Neuronal stem cell (in vitro differentiated cells): ENCODE data around the gene LIN52.

Experiments used
- DNase-seq: peaks from one replicate; pipeline ENCODE4 v3.0.0-alpha.2; 2013; ENCODE audit warnings: low spot score
- H2AFZ ChIP-seq: one replicate; pipeline ENCODE4 v1.6.1; 2013; ENCODE audit warnings: mild to moderate bottlenecking, low read length, inconsistent platforms
- H2AK5ac ChIP-seq: 2 replicates; pipeline ENCODE4 v1.6.1; 2013; ENCODE audit warnings: low read depth, mild to moderate bottlenecking, inconsistent platforms, low read length, moderate library complexity, mixed read lengths
- H2BK120ac ChIP-seq: 2 replicates; pipeline ENCODE4 v1.6.1; 2013; ENCODE audit warnings: low read depth, mild to moderate bottlenecking, inconsistent platforms, low read length, moderate library complexity, mixed read lengths
- H2BK12ac ChIP-seq: one replicate; pipeline ENCODE4 v1.6.1; 2013; ENCODE audit warnings: low read length, inconsistent platforms
- H2BK15ac ChIP-seq: 2 replicates; pipeline ENCODE4 v1.6.1; 2013; ENCODE audit warnings: mild to moderate bottlenecking, low read length, inconsistent platforms, mixed read lengths
- H2BK5ac ChIP-seq: one replicate; pipeline ENCODE4 v1.6.1; 2013; ENCODE audit warnings: inconsistent platforms, mild to moderate bottlenecking, low read length, moderate library complexity
- H3K14ac ChIP-seq: one replicate; pipeline ENCODE4 v1.6.1; 2013; ENCODE audit warnings: low read length, inconsistent platforms
- H3K18ac ChIP-seq: 2 replicates; pipeline ENCODE4 v1.6.1; 2013; ENCODE audit warnings: low read length, inconsistent platforms
- H3K23ac ChIP-seq: 2 replicates; pipeline ENCODE4 v1.6.1; 2013; ENCODE audit warnings: low read depth, mild to moderate bottlenecking, mixed read lengths, low read length, inconsistent platforms; ENCODE audit not compliant: poor library complexity
- H3K27ac ChIP-seq: replicated peaks from 3 replicates; pipeline ENCODE4 v1.5.1; 2013; ENCODE audit warnings: low read length, inconsistent platforms
- H3K27me3 ChIP-seq, 3 experiments: 2 replicates each; pipeline ENCODE4 v1.6.1; 2013; ENCODE audit warnings: low read length in 3 of 3, mild to moderate bottlenecking in 2 of 3, inconsistent platforms in 1 of 3, low read depth in 1 of 3, mixed read lengths in 1 of 3, moderate library complexity in 1 of 3; ENCODE audit not compliant: control insufficient read depth in 3 of 3, insufficient read depth in 3 of 3
- H3K36me3 ChIP-seq, 2 donors: replicated peaks in 1 of 2; 2 replicates each; pipeline ENCODE4 v1.6.1; 2013; ENCODE audit warnings: low read length in 2 of 2; ENCODE audit not compliant: control insufficient read depth in 2 of 2, insufficient read depth in 2 of 2
- H3K4ac ChIP-seq: 2 replicates; pipeline ENCODE4 v1.6.1; 2013; ENCODE audit warnings: inconsistent platforms, mild to moderate bottlenecking, low read length, moderate library complexity
- H3K4me1 ChIP-seq, 2 donors: 1 replicate in 1 of 2; 2 replicates in 1 of 2; pipeline ENCODE4 v1.6.1; 2013; ENCODE audit warnings: low read length in 2 of 2, low read depth in 1 of 2; ENCODE audit not compliant: control insufficient read depth in 2 of 2, insufficient read depth in 1 of 2
- H3K4me2 ChIP-seq: one replicate; pipeline ENCODE4 v1.6.1; 2013; ENCODE audit warnings: mild to moderate bottlenecking, low read length, inconsistent platforms; ENCODE audit not compliant: insufficient read depth, poor library complexity, severe bottlenecking
- H3K4me3 ChIP-seq, 2 donors: 2 replicates each; pipeline ENCODE4 v1.5.1; 2013; ENCODE audit warnings: low read length in 2 of 2, mild to moderate bottlenecking in 2 of 2, inconsistent platforms in 1 of 2, moderate library complexity in 1 of 2
- H3K79me1 ChIP-seq: one replicate; pipeline ENCODE4 v1.6.1; 2013; ENCODE audit warnings: low read depth, mild to moderate bottlenecking, inconsistent platforms, low read length, moderate library complexity
- H3K9ac ChIP-seq: one replicate; pipeline ENCODE4 v1.6.1; 2013; ENCODE audit warnings: mild to moderate bottlenecking, low read depth, low read length, inconsistent platforms; ENCODE audit not compliant: poor library complexity
- H3K9me3 ChIP-seq, 2 donors: replicated peaks in 1 of 2; 2 replicates each; pipeline versions ENCODE3 to v1.6.1; 2013; ENCODE audit warnings: low read length in 2 of 2, mild to moderate bottlenecking in 2 of 2, inconsistent platforms in 1 of 2, low read depth in 1 of 2, mixed read lengths in 1 of 2, moderate library complexity in 1 of 2; ENCODE audit not compliant: control insufficient read depth in 2 of 2, insufficient read depth in 1 of 2
- H4K8ac ChIP-seq: one replicate; pipeline ENCODE4 v1.6.1; 2013; ENCODE audit warnings: low read depth, mild to moderate bottlenecking, inconsistent platforms, low read length, moderate library complexity
- H4K91ac ChIP-seq: one replicate; pipeline ENCODE4 v1.6.1; 2013; ENCODE audit warnings: low read length, low read depth, mild to moderate bottlenecking, inconsistent platforms; ENCODE audit not compliant: poor library complexity
- WGBS, 2 donors: extraction: QIAGEN DNeasy Blood & Tissue Kit; methylation state at CpG; one replicate each; pipeline ENCODE4 v1.1.7; 2013; ENCODE audit warnings: missing lambda C conversion rate in 2 of 2, mixed read lengths in 1 of 2; ENCODE audit not compliant: insufficient read length in 2 of 2, insufficient replicate concordance in 1 of 2; ENCODE audit errors: extremely low coverage in 2 of 2; 5-methylcytosine and 5-hydroxymethylcytosine counted together

Gene LIN52

DNA sequence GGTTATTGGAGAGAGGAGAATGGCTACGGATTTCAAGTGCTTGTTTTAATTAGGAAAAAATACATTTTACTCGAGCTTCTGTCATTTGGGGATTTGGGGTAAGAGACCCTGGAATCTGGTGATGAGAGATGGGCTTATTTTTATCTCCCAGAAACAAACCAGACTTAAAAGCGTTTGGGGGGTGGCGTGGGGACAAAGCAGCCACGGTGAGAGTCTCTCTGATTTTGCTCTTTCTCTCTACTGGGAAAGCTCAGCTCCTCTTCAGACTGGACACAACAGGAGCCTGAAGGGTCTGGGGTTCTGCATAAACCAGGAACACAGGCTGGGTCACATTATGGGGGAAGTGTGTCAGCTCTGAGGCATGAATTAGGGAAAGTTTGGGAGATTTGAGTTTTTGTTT is 158.3 kb downstream of the LIN52 start:
- H3K9ac ChIP-seq, result no peak overlapping the region
- no peak overlapping the region for H3K18ac ChIP-seq
- no peak overlapping the region for H2BK120ac ChIP-seq
- no CpG with 5 or more reads among the region's 5 CpGs for WGBS, 2 donors
- H3K4ac ChIP-seq, result no peak overlapping the region
- no peak overlapping the region for H3K4me2 ChIP-seq
- H4K8ac ChIP-seq, result no peak overlapping the region
- H3K4me1 ChIP-seq, result peaks cover 2 to 10% of the 10 kb centered on the region in 2 donors
- no peak overlapping the region for H2BK5ac ChIP-seq
- no peak overlapping the region for H2AFZ ChIP-seq
- H3K9me3 ChIP-seq, result no peaks in the 10 kb centered on the region
- DNase-seq, result no peak
- no peak overlapping the region for H2BK12ac ChIP-seq
- H4K91ac ChIP-seq, result no peak overlapping the region
- H3K27ac ChIP-seq, result no peak overlapping the region
- no peaks in the 10 kb centered on the region for H3K36me3 ChIP-seq
- no peaks in the 10 kb centered on the region for H3K79me1 ChIP-seq
- peaks cover 39 to 100% (median 66%) of the 10 kb centered on the region in 3 experiments for H3K27me3 ChIP-seq
- H2BK15ac ChIP-seq, result no peak overlapping the region
- no peak overlapping the region for H2AK5ac ChIP-seq
- no peak overlapping the region for H3K23ac ChIP-seq
- H3K4me3 ChIP-seq, result no peak overlapping the region
- H3K14ac ChIP-seq, result no peak overlapping the region

- no peak overlapping the region for H3K4me3 ChIP-seq
- H2BK15ac ChIP-seq, result peak overlapping the region; percentile 65
- H2BK12ac ChIP-seq, result no peak overlapping the region
- no peak overlapping the region for H3K4ac ChIP-seq
- H3K23ac ChIP-seq, result no peak overlapping the region
- H3K4me1 ChIP-seq, result peaks cover 2 to 10% of the 10 kb centered on the region in 2 donors
- H3K27ac ChIP-seq, result no peak overlapping the region
- no peaks in the 10 kb centered on the region for H3K36me3 ChIP-seq
- no peak overlapping the region for H4K8ac ChIP-seq
- H3K4me2 ChIP-seq, result no peak overlapping the region
- H2BK120ac ChIP-seq, result no peak overlapping the region
- no peak overlapping the region for H2BK5ac ChIP-seq
- no peaks in the 10 kb centered on the region for H3K9me3 ChIP-seq
- no peak overlapping the region for H2AK5ac ChIP-seq
- no CpG with 5 or more reads among the region's 3 CpGs for WGBS, 2 donors
- no peak overlapping the region for H3K9ac ChIP-seq
- H4K91ac ChIP-seq, result no peak overlapping the region
- no peak overlapping the region for H2AFZ ChIP-seq
- peak overlapping the region; percentile 4 for H3K18ac ChIP-seq
- peaks cover 36 to 98% (median 55%) of the 10 kb centered on the region in 3 experiments for H3K27me3 ChIP-seq
- no peak for DNase-seq
- H3K14ac ChIP-seq, result no peak overlapping the region
- no peaks in the 10 kb centered on the region for H3K79me1 ChIP-seq
Measured at GRCh38 chr14:74244115-74244514, 159.4 kb downstream of the LIN52 start.

DNA sequence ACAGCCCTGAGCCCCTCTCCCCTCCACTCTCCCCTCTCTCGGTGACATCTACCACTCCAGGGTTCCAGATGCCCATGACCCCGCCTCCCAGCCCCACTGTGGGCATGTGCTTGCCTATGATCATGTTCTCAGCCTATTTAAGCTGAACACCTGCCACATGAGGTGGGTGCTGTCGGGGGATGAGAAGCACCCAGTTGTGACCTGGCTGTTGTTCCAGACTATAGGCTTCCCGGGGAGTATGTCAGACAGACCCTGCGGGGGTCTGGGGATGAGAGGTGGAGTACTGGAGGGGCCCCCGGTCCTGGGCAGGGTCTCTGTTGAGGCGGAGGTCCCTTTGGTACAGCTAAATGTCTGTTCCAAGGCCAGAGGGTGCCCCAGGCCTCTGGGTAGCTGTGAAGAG is 160.5 kb downstream of the LIN52 start:
- no CpG with 5 or more reads among the region's 7 CpGs for WGBS, 2 donors
- Histone ChIP-seq H3K27ac (no peak overlapping the region), H3K4me1 (peaks cover 2 to 10% of the 10 kb centered on the region in 2 donors), H3K4me3 (no peak overlapping the region), H3K14ac (peak overlapping the region; percentile 57), H3K4ac (no peak overlapping the region), H3K9ac (no peak overlapping the region), H3K4me2 (no peak overlapping the region), H3K18ac (peak overlapping the region; percentile 49), H2BK5ac (no peak overlapping the region), H2BK120ac (no peak overlapping the region), H4K8ac (no peak overlapping the region), H3K23ac (no peak overlapping the region), H2AK5ac (no peak overlapping the region), H3K27me3 (peaks cover 24 to 87% (median 43%) of the 10 kb centered on the region in 3 experiments), H2AFZ (no peak overlapping the region), H3K79me1 (no peaks in the 10 kb centered on the region), H4K91ac (no peak overlapping the region), H2BK15ac (peak overlapping the region; percentile 40), H2BK12ac (no peak overlapping the region), H3K36me3 (no peaks in the 10 kb centered on the region), H3K9me3 (no peaks in the 10 kb centered on the region)
- no peak for DNase-seq

DNA sequence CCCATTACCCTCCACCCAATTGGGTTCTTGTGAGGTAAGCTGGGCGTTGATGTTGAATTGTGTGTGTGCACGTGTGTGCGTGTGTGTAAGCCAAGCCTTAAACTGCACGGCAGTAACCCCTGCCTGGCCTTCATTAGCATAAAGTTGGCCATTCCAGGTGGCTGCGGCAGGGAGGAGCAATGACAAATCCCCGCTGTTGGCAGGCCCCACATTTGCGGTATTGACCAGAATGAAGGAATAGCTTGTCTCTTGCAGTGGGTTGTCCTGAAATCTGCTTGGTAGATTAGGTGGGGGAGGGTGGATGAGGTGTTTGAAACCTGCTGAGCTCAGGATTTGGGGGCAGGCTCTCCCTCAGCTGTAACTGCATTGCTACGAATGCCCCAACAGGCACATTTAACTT is 161.8 kb downstream of the LIN52 start:
- Histone ChIP-seq H3K4me2 (no peak overlapping the region), H2AK5ac (no peak overlapping the region), H3K4ac (no peak overlapping the region), H3K79me1 (no peaks in the 10 kb centered on the region), H4K8ac (no peak overlapping the region), H2BK12ac (no peak overlapping the region), H4K91ac (no peak overlapping the region), H3K27ac (no peak overlapping the region), H2BK15ac (no peak overlapping the region), H3K36me3 (no peaks in the 10 kb centered on the region), H2AFZ (no peak overlapping the region), H3K23ac (no peak overlapping the region), H3K4me3 (no peak overlapping the region), H3K18ac (no peak overlapping the region), H3K27me3 (peaks cover 13 to 74% (median 31%) of the 10 kb centered on the region in 3 experiments), H2BK5ac (no peak overlapping the region), H3K4me1 (peaks cover 0 to 8% of the 10 kb centered on the region in 2 donors), H2BK120ac (no peak overlapping the region), H3K14ac (no peak overlapping the region), H3K9ac (no peak overlapping the region), H3K9me3 (no peaks in the 10 kb centered on the region)
- WGBS, 2 donors, result no CpG with 5 or more reads among the region's 8 CpGs
- DNase-seq, result no peak
